Activated CD4-positive, alpha-beta T cell treated with anti-CD3 and anti-CD28 coated beads for 24 hours (primary cell): ENCODE data around the gene CDHR3.

Experiments used
- DNase-seq, 2 donors: peaks; one replicate each; pipeline ENCODE4 v3.0.0-alpha.2; 2020; ENCODE audit warnings: low read depth in 2 of 2

CDHR3 gene

GRCh38 chr7:106049139-106049752 is 86.2 kb downstream of the CDHR3 start:
- no peak for DNase-seq

- DNase-seq, result no peak
These were observed 87.1 kb downstream of the CDHR3 start for GRCh38 chr7:106050002-106050745.

- DNase-seq, result no peak
These were observed 87.7 kb downstream of the CDHR3 start for GRCh38 chr7:106050746-106051117.

- no peak for DNase-seq
These were observed 89.6 kb downstream of the CDHR3 start for GRCh38 chr7:106052681-106053080.

- DNase-seq, result no peak
These were observed 90.0 kb downstream of the CDHR3 start for GRCh38 chr7:106053109-106053508.

- no peak for DNase-seq
These were observed 91.3 kb downstream of the CDHR3 start for GRCh38 chr7:106054156-106054910.

GRCh38 chr7:106054971-106055532 is 92.0 kb downstream of the CDHR3 start:
- no peak for DNase-seq

- DNase-seq, result peak; percentile 47 to 55
These were observed 93.6 kb downstream of the CDHR3 start for GRCh38 chr7:106056513-106057203.

GRCh38 chr7:106057204-106057961 is 94.3 kb downstream of the CDHR3 start:
- no peak for DNase-seq

- DNase-seq, result no peak
These were observed 95.2 kb downstream of the CDHR3 start for GRCh38 chr7:106057962-106058927.

- no peak for DNase-seq
These were observed 95.9 kb downstream of the CDHR3 start for GRCh38 chr7:106058928-106059324.

GRCh38 chr7:106059556-106059955 is 96.5 kb downstream of the CDHR3 start:
- DNase-seq, result no peak

- DNase-seq, result no peak
These were observed 97.4 kb downstream of the CDHR3 start for GRCh38 chr7:106060394-106060920.

GRCh38 chr7:106061301-106061979 is 98.4 kb downstream of the CDHR3 start:
- DNase-seq, result no peak

- no peak for DNase-seq
These were observed 98.9 kb downstream of the CDHR3 start for GRCh38 chr7:106062006-106062405.

GRCh38 chr7:106062521-106062931 is 99.5 kb downstream of the CDHR3 start:
- no peak for DNase-seq

- DNase-seq, result no peak
These were observed 100.0 kb downstream of the CDHR3 start for GRCh38 chr7:106063024-106063423.

- DNase-seq, result no peak
These were observed 100.6 kb downstream of the CDHR3 start for GRCh38 chr7:106063692-106064091.

- DNase-seq, result no peak
These were observed 101.3 kb downstream of the CDHR3 start for GRCh38 chr7:106064316-106064715.
